Stimulated activated naive CD8-positive, alpha-beta T cell treated with anti-CD3 and anti-CD28 coated beads, Interleukin-15, Interleukin-2, amounts not matched to agents 100 U/mL and 50 U/mL, for 24 hours (primary cell): ENCODE results near the gene SUCLA2.
"Not testable (repeated sequence)": the region's sequence is repeated elsewhere in the genome, so short reads cannot be mapped to it uniquely, and the experiment has no call there.

Experiments used
- ATAC-seq: fragments of 150-1000 bp; cut with Tn5 transposase; one replicate; pipeline ENCODE4 v1.10.0; 2021
- DNase-seq: peaks from one replicate; pipeline ENCODE4 v3.0.0; 2021

Gene SUCLA2

GRCh38 chr13:47991859-47992258 lies 9.2 kb downstream of the SUCLA2 start:
- no peak for DNase-seq
- no peak for ATAC-seq

- no peak for DNase-seq
- ATAC-seq: no peak
These were observed 10.1 kb downstream of the SUCLA2 start for GRCh38 chr13:47990920-47991466.

- ATAC-seq: no peak
- no peak for DNase-seq
These were observed 10.6 kb downstream of the SUCLA2 start for GRCh38 chr13:47990427-47990826.

- ATAC-seq (no peak), DNase-seq (no peak)
These were observed 18.0 kb downstream of the SUCLA2 start for GRCh38 chr13:47983070-47983469.

- DNase-seq (no peak), ATAC-seq (no peak)
These were observed 24.7 kb downstream of the SUCLA2 start for GRCh38 chr13:47976325-47976724.

- DNase-seq: no peak
- no peak for ATAC-seq
These were observed 36.2 kb downstream of the SUCLA2 start for GRCh38 chr13:47964863-47965262.

- DNase-seq (no peak), ATAC-seq (no peak)
These were observed 38.8 kb downstream of the SUCLA2 start for GRCh38 chr13:47962237-47962636.

GRCh38 chr13:47959468-47960247 lies 41.4 kb downstream of the SUCLA2 start:
- no peak for DNase-seq
- ATAC-seq: no peak

- DNase-seq (no peak), ATAC-seq (no peak)
These were observed 44.0 kb downstream of the SUCLA2 start for GRCh38 chr13:47957073-47957472.

- DNase-seq: no peak
- ATAC-seq: no peak
These were observed 45.2 kb downstream of the SUCLA2 start for GRCh38 chr13:47955836-47956235.

GRCh38 chr13:47949799-47950198 lies 51.3 kb downstream of the SUCLA2 start:
- DNase-seq (no peak), ATAC-seq (no peak)

GRCh38 chr13:47945738-47946137 lies 55.3 kb downstream of the SUCLA2 start:
- ATAC-seq: no peak
- DNase-seq: no peak

GRCh38 chr13:47945146-47945545 lies 55.9 kb downstream of the SUCLA2 start:
- DNase-seq, ATAC-seq: not testable (repeated sequence)

GRCh38 chr13:47934371-47934770 lies 66.7 kb downstream of the SUCLA2 start:
- no peak for DNase-seq
- no peak for ATAC-seq

GRCh38 chr13:47932950-47933923 lies 67.8 kb downstream of the SUCLA2 start:
- DNase-seq (no peak), ATAC-seq (no peak)

- DNase-seq: no peak
- no peak for ATAC-seq
These were observed 70.4 kb downstream of the SUCLA2 start for GRCh38 chr13:47930649-47931165.

GRCh38 chr13:47929156-47929555 lies 71.9 kb downstream of the SUCLA2 start:
- no peak for DNase-seq
- ATAC-seq: no peak

- ATAC-seq (no peak), DNase-seq (no peak)
These were observed 84.0 kb downstream of the SUCLA2 start for GRCh38 chr13:47917022-47917574.

- DNase-seq: no peak
- no peak for ATAC-seq
These were observed 92.7 kb downstream of the SUCLA2 start for GRCh38 chr13:47908197-47908902.

- DNase-seq (no peak), ATAC-seq (no peak)
These were observed 96.2 kb downstream of the SUCLA2 start for GRCh38 chr13:47904891-47905290.

GRCh38 chr13:47904241-47904640 lies 96.8 kb downstream of the SUCLA2 start:
- DNase-seq (no peak), ATAC-seq (no peak)

- DNase-seq (no peak), ATAC-seq (no peak)
These were observed 97.2 kb downstream of the SUCLA2 start for GRCh38 chr13:47903836-47904235.
